Measurements from ENCODE around the gene ZNF468. TPM values are rescaled to one million over a fixed set of nuclear protein-coding genes. Genes with fewer than 3 reads are reported as not detected.
"Not testable (repeated sequence)": the region's sequence is repeated elsewhere in the genome, so short reads cannot be mapped to it uniquely, and the experiment has no call there.

The ZNF468 gene
- total RNA-seq (2013), result 22.1 TPM
- polyA plus RNA-seq, result 10 to 100 TPM in 2 of 3 donors, 1 to 10 TPM in 1; 6.2 to 16.1 (median 10.6) TPM
- polyA minus RNA-seq, result 9.4 and 13.0 TPM in 2 replicates
- total RNA-seq, result 6.8 to 17.9 (median 11.6) reads per million in 11 experiments

DNA sequence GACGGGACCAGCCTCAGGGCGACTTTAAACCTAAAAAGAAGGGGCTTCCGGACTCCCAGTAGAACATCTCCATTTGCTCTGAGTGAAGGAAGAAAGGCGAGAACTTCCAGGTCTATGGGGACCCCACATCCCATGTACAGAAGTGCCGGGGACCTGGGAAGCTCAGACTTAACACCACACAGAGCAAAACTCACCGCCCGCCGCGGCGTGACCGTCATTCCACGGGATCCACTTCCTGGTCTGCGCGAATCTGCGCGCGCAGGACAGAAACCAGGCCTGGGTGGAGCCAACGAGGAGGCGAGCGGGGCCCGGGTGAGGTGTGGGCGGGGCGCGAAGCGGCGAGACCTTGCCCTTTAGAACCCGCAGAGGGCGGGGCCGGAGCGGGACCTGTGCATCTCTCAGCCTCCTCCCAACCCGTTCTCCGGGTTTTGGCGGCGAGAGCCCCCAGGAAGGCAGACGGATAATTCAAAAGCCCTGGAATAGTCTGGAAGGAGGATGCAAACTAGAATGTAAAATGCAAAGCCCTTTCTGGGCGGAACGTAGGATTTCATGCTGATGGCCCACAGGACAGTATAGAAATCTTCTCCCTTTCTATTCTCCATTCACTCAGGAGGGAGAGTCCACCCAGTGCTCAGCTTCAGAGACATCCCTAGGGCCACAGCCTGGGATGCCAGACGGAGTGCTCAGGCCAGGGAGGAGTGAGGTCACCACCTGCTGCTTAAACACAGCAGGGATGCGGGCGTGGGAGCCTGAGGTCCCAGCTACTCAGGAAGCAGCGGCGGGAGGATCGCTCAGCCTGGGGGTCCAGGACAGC is at the start of gene ZNF468:
Gene ZNF468 (minus strand): TSS at position 242 of the 814 bp plus-strand sequence. CDS start 3,347 bp downstream, outside the sequence.
- Mint-ChIP-seq H3K4me1 (peaks cover 21% of the 10 kb centered on the region), H3K27ac (peak within 1 kb of the TSS; percentile 87 to 96 (median 92)), H3K36me3 (peaks cover 17 to 32% of the 10 kb centered on the region in 2 donors), H3K9me3 (peaks cover 20 to 64% (median 42%) of the 10 kb centered on the region in 7 donors), H3K4me3 (peak within 1 kb of the TSS; percentile 93 to 96)
- Histone ChIP-seq H3K36me3 (replicated peaks in 1 of 2; ENCODE audit: control insufficient read depth in 1 of 2, insufficient read depth in 2 of 2, low read length in 2 of 2) (peaks cover 15 to 20% of the 10 kb centered on the region in 2 donors), H3K9me3 (replicated peaks in 1 of 2; ENCODE audit: control insufficient read depth in 1 of 2, insufficient read depth in 1 of 2, low read length in 2 of 2) (peaks cover 34 to 39% of the 10 kb centered on the region in 2 donors), H3K9ac (ENCODE audit: insufficient read depth, low read length, poor library complexity, severe bottlenecking) (peak within 1 kb of the TSS; percentile 75), H3K27ac (ENCODE audit: low read depth in 1 of 2, low read length in 2 of 2) (peak within 1 kb of the TSS; percentile 38 to 81), H3K4me2 (replicated peaks; ENCODE audit: extremely low read depth, low read length, poor library complexity, severe bottlenecking) (peak within 1 kb of the TSS; percentile 96), H2AFZ (ENCODE audit: insufficient read depth, low read depth, low read length, poor library complexity, severe bottlenecking) (peak within 1 kb of the TSS; percentile 89), H3K4me3 (replicated peaks in 1 of 3; ENCODE audit: low read depth in 2 of 3, low read length in 3 of 3) (peak within 1 kb of the TSS; percentile 80 to 87 (median 83))
- not testable (repeated sequence) for H3K27me3 Mint-ChIP-seq (ENCODE audit: low read depth in 3 of 3); H3K27me3 ChIP-seq (ENCODE audit: control insufficient read depth in 2 of 2, insufficient read depth in 2 of 2, low read length in 2 of 2); H3K4me1 ChIP-seq (ENCODE audit: control insufficient read depth in 1 of 2, insufficient read depth in 2 of 2, low read length in 2 of 2); H3K79me2 ChIP-seq (ENCODE audit: insufficient read depth, low read length); H4K20me1 ChIP-seq (ENCODE audit: insufficient read depth, low read length)
- DNase-seq, result peak; percentile 55 to 69 (median 68)
- intact Hi-C loops (cut with micrococcal nuclease), result loop anchor here in 1 of 2 donors (5.0 kb wide), 1 partner anchor 35 kb away; the partner anchor contains the start of gene ZNF28
- 0% methylated on average over 3 of the region's 43 CpGs for WGBS (ENCODE audit: insufficient coverage)

DNA sequence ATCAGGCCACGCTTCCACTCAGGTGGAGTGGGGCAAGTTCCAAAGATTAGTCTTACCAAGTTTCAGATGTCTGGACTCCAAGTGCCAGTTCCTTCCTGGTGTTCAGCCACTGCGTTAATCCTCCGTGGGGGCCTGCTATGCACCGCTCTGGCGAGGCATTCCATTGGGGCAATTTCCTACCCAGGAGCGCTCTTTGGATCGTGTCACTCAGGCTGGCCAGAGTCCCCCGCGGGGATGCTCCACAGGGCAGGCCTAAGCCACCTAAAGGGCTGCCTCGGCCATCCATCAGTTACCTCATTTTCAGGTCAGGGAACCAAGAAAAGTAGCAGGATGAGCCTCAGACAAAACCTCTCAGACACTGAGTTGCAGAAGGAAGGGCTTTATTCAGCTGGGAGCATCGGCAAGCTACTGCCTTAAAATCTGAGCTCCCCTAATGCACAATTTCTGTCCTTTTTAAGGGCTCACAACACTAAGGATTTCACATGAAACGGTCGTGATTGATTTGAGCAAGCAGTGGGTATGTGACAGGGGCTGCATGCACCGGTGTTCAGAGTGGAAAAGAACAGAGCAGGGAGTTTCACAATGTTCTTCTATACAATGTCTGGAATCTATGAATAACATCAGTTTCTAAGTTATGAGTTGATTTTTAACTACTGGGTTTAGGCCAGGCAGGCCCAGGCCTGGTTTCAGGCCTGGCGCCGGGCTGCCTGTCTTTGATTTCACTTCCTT is 46.8 kb upstream of the ZNF468 start:
- H3K79me2 ChIP-seq (ENCODE audit: insufficient read depth, low read length); H4K20me1 ChIP-seq (ENCODE audit: insufficient read depth, low read length); H3K27me3 ChIP-seq (ENCODE audit: control insufficient read depth in 2 of 2, insufficient read depth in 2 of 2, low read length in 2 of 2); DNase-seq; H3K4me3 ChIP-seq (replicated peaks in 1 of 3; ENCODE audit: low read depth in 2 of 3, low read length in 3 of 3); intact Hi-C loops (cut with micrococcal nuclease); H3K27ac ChIP-seq (ENCODE audit: low read depth in 1 of 2, low read length in 2 of 2); H3K4me2 ChIP-seq (replicated peaks; ENCODE audit: extremely low read depth, low read length, poor library complexity, severe bottlenecking); H3K4me1 Mint-ChIP-seq; H2AFZ ChIP-seq (ENCODE audit: insufficient read depth, low read depth, low read length, poor library complexity, severe bottlenecking); H3K27me3 Mint-ChIP-seq (ENCODE audit: low read depth in 3 of 3); H3K4me1 ChIP-seq (ENCODE audit: control insufficient read depth in 1 of 2, insufficient read depth in 2 of 2, low read length in 2 of 2); H3K4me3 Mint-ChIP-seq; H3K9ac ChIP-seq (ENCODE audit: insufficient read depth, low read length, poor library complexity, severe bottlenecking): not testable (repeated sequence)
- H3K9me3 ChIP-seq (replicated peaks in 1 of 2; ENCODE audit: control insufficient read depth in 1 of 2, insufficient read depth in 1 of 2, low read length in 2 of 2), result peaks cover 8 to 31% of the 10 kb centered on the region in 2 donors
- 97% methylated on average over 10 of the region's 16 CpGs for WGBS (ENCODE audit: insufficient coverage)
- H3K36me3 ChIP-seq (replicated peaks in 1 of 2; ENCODE audit: control insufficient read depth in 1 of 2, insufficient read depth in 2 of 2, low read length in 2 of 2), result peaks cover 23 to 33% of the 10 kb centered on the region in 2 donors
- H3K27ac Mint-ChIP-seq, result peak overlapping the region in 1 of 7 donors; percentile 28
- peaks cover 31 to 39% of the 10 kb centered on the region in 2 donors for H3K36me3 Mint-ChIP-seq
- peaks cover 13 to 44% (median 22%) of the 10 kb centered on the region in 7 donors for H3K9me3 Mint-ChIP-seq
